Caco-2 (cell line): Measurements from ENCODE around the gene GYG2. TPM values are rescaled to one million over a fixed set of nuclear protein-coding genes. Genes with fewer than 3 reads are reported as not detected.

Source experiments
- BruUV-seq: library from RNA; stranded (reverse); fragments of 400-500 nt; replicated peaks from 2 replicates; lab custom pipeline; 2021; lab: Mats Ljungman, UMichigan
- CTCF ChIA-PET: fragments of 300-600 bp; sonication (Branson Sonifier 250); formaldehyde crosslinking; loops from one replicate; lab custom pipeline; 2022; ENCODE audit warnings: antibody characterized with exemption; lab: Charles Lee
- POLR2A ChIA-PET: fragments of 300-600 bp; sonication (Branson Sonifier 250); formaldehyde crosslinking; loops from one replicate; lab custom pipeline; 2022; ENCODE audit warnings: antibody characterized with exemption; lab: Charles Lee
- DNase-seq, 2 experiments: peaks; one replicate each; pipeline versions ENCODE4 v3.0.0 to v3.0.0-alpha.2; 2020 to 2022
- H3K27me3 ChIP-seq: replicated peaks from 2 replicates; pipeline ENCODE4 v1.6.0; 2011; ENCODE audit warnings: low read length; ENCODE audit not compliant: control insufficient read depth, insufficient read depth
- H3K36me3 ChIP-seq: 2 replicates; pipeline ENCODE4 v1.5.1; 2011; ENCODE audit warnings: low read length; ENCODE audit not compliant: control insufficient read depth, insufficient read depth
- H3K4me1 ChIP-seq: fragments of 250-450 bp; sonication (Bioruptor Pico); 2 replicates; pipeline ENCODE4 v1.5.1; 2020; ENCODE audit warnings: mild to moderate bottlenecking
- H3K4me3 ChIP-seq: 2 replicates; pipeline ENCODE4 v1.5.1; 2011; ENCODE audit warnings: low read depth, mild to moderate bottlenecking, control low read depth, low read length
- H3K9me3 ChIP-seq: fragments of 250-450 bp; sonication (Bioruptor Pico); 2 replicates; pipeline ENCODE4 v1.5.1; 2020; ENCODE audit warnings: mild to moderate bottlenecking, moderate library complexity
- H3K27ac Mint-ChIP-seq: one replicate; pipeline ENCODE4 v1.8.0; 2022; ENCODE audit warnings: mixed read lengths; ENCODE audit not compliant: unreplicated experiment
- H3K27me3 Mint-ChIP-seq: one replicate; pipeline ENCODE4 v1.8.0; 2022; ENCODE audit warnings: mixed read lengths; ENCODE audit not compliant: insufficient read depth, unreplicated experiment
- H3K36me3 Mint-ChIP-seq: one replicate; pipeline ENCODE4 v1.8.0; 2022; ENCODE audit warnings: mild to moderate bottlenecking, mixed read lengths; ENCODE audit not compliant: insufficient read depth, unreplicated experiment
- H3K4me1 Mint-ChIP-seq: one replicate; pipeline ENCODE4 v1.8.0; 2022; ENCODE audit warnings: low read depth, mixed read lengths; ENCODE audit not compliant: unreplicated experiment
- H3K4me3 Mint-ChIP-seq: one replicate; pipeline ENCODE4 v1.8.0; 2022; ENCODE audit warnings: mild to moderate bottlenecking, moderate library complexity, mixed read lengths; ENCODE audit not compliant: unreplicated experiment
- H3K9me3 Mint-ChIP-seq: one replicate; pipeline ENCODE4 v1.8.0; 2022; ENCODE audit warnings: mixed read lengths; ENCODE audit not compliant: unreplicated experiment
- CTCF ChIP-seq, 2 experiments: fragments of 200-600 bp in 1 of 2; IDR thresholded peaks; 1 replicate in 1 of 2; 2 replicates in 1 of 2; pipeline versions ENCODE4 v1.5.1 to v1.8.0; 2011 to 2022; ENCODE audit warnings: antibody characterized with exemption in 1 of 2, control low read depth in 1 of 2, inconsistent platforms in 1 of 2, low read depth in 1 of 2, low read length in 1 of 2, mild to moderate bottlenecking in 1 of 2, moderate library complexity in 1 of 2; ENCODE audit not compliant: insufficient read depth in 1 of 2, severe bottlenecking in 1 of 2, unreplicated experiment in 1 of 2
- intact Hi-C: fragments of 100-400 bp; cut with micrococcal nuclease; formaldehyde crosslinking; loops from one replicate; pipeline ENCODE4 v1.10.0; 2022; ENCODE audit not compliant: unreplicated experiment
- total RNA-seq: library from RNA; stranded (reverse); gene quantifications from 2 replicates; pipeline ENCODE4 v1.2.3, GENCODE V29; 2022

GYG2 gene
- total RNA-seq, 1 experiment from 2014 or later: 50.4 TPM

- no peaks in the 10 kb centered on the region for H3K27me3 Mint-ChIP-seq
- CTCF ChIA-PET: interaction anchor here (0.5 kb wide), 1 partner anchor 72 kb away, joined by 5 read pairs; no protein-coding TSS in a partner anchor
- DNase-seq: peak; percentile 49 to 55
These were observed 20.2 kb downstream of the GYG2 start for GRCh38 chrX:2848871-2849301.

GRCh38 chrX:2854918-2855317 is 26.2 kb downstream of the GYG2 start:
- intact Hi-C loops: no loop called here
- no TSS peak for BruUV-seq
- peaks cover 18% of the 10 kb centered on the region for H3K36me3 Mint-ChIP-seq
- Histone ChIP-seq H3K36me3 (no peaks in the 10 kb centered on the region), H3K27me3 (no peaks in the 10 kb centered on the region), H3K9me3 (no peaks in the 10 kb centered on the region), H3K4me3 (no peak overlapping the region), H3K4me1 (no peaks in the 10 kb centered on the region)
- CTCF ChIA-PET: no interaction called here
- no peaks in the 10 kb centered on the region for H3K4me1 Mint-ChIP-seq
- DNase-seq: no peak
- no peaks in the 10 kb centered on the region for H3K9me3 Mint-ChIP-seq
- POLR2A ChIA-PET: no interaction called here
- no peak for TF ChIP-seq CTCF (IDR thresholded peaks at IDR 0.05; ENCODE audit: insufficient read depth in 1 of 2, low read depth in 1 of 2, low read length in 1 of 2, severe bottlenecking in 1 of 2, unreplicated experiment in 1 of 2)
- no peak overlapping the region for H3K27ac Mint-ChIP-seq
- H3K27me3 Mint-ChIP-seq: no peaks in the 10 kb centered on the region
- H3K4me3 Mint-ChIP-seq: no peak overlapping the region

More at GRCh38 chrX:2848871-2849301, 20.2 kb downstream of the GYG2 start:
- Histone ChIP-seq H3K9me3 (no peaks in the 10 kb centered on the region), H3K4me3 (no peak overlapping the region), H3K36me3 (no peaks in the 10 kb centered on the region), H3K4me1 (peaks cover 12% of the 10 kb centered on the region), H3K27me3 (no peaks in the 10 kb centered on the region)
- Mint-ChIP-seq H3K4me1 (peaks cover 11% of the 10 kb centered on the region), H3K4me3 (peak overlapping the region; percentile 33), H3K9me3 (no peaks in the 10 kb centered on the region), H3K27ac (peak overlapping the region; percentile 90), H3K36me3 (peaks cover 11% of the 10 kb centered on the region)
- no peak for TF ChIP-seq CTCF (IDR thresholded peaks at IDR 0.05; ENCODE audit: insufficient read depth in 1 of 2, low read depth in 1 of 2, low read length in 1 of 2, severe bottlenecking in 1 of 2, unreplicated experiment in 1 of 2)
- POLR2A ChIA-PET: no interaction called here
- BruUV-seq: no TSS peak
- intact Hi-C loops: no loop called here

DNA sequence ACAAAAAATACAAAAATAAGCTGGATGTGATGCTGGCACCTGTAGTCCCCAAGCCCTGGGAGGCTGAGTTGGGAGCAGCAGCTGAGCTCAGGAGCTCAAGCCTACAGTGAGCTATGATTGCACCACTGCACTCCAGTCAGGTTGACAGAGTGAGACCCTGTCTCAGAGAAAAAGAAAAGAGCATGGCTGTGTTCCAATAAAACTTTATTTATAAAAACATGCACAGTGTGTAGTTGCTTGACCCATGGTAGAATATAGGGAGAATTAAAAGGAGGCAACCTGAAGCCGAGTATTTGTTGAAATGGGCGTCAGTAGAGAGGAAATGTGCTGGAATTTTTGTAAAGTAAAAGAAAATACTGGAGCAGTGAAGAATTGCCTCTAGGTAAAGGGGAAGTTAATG is 27.0 kb downstream of the GYG2 start:
- ChIA-PET CTCF (interaction anchor here (0.6 kb wide), 1 partner anchor 20 kb away, joined by 4 read pairs; no protein-coding TSS in a partner anchor), POLR2A (no interaction called here)
- Histone ChIP-seq H3K36me3 (no peaks in the 10 kb centered on the region), H3K4me1 (no peaks in the 10 kb centered on the region), H3K4me3 (no peak overlapping the region), H3K9me3 (no peaks in the 10 kb centered on the region), H3K27me3 (no peaks in the 10 kb centered on the region)
- Mint-ChIP-seq H3K4me3 (no peak overlapping the region), H3K27ac (no peak overlapping the region), H3K4me1 (no peaks in the 10 kb centered on the region), H3K36me3 (peaks cover 18% of the 10 kb centered on the region), H3K9me3 (no peaks in the 10 kb centered on the region), H3K27me3 (no peaks in the 10 kb centered on the region)
- no TSS peak for BruUV-seq
- intact Hi-C loops: no loop called here
- TF ChIP-seq CTCF (IDR thresholded peaks at IDR 0.05; ENCODE audit: insufficient read depth in 1 of 2, low read depth in 1 of 2, low read length in 1 of 2, severe bottlenecking in 1 of 2, unreplicated experiment in 1 of 2): no peak
- DNase-seq: no peak
